DOHH2 (cell line): ENCODE results near the gene INO80E.

Source experiments
- H3F3A ChIP-seq: fragments of 200-600 bp; sonication (generic), shearing (Covaris generic); 2 replicates; pipeline ENCODE4 v1.6.0; 2016; ENCODE audit warnings: antibody characterized with exemption, mild to moderate bottlenecking; ENCODE audit not compliant: control insufficient read depth, insufficient read depth
- H3K27ac ChIP-seq: fragments of 200-600 bp; sonication (generic); 2 replicates; pipeline ENCODE4 v1.5.1; 2014; ENCODE audit warnings: low read depth, mild to moderate bottlenecking, low read length, moderate library complexity
- H3K27me3 ChIP-seq: fragments of 200-600 bp; sonication (generic); 2 replicates; pipeline ENCODE4 v1.6.1; 2014; ENCODE audit warnings: mild to moderate bottlenecking, low read length, mixed read lengths; ENCODE audit not compliant: control insufficient read depth
- H3K36me3 ChIP-seq: fragments of 200-600 bp; sonication (generic); 2 replicates; pipeline ENCODE4 v1.6.1; 2014; ENCODE audit warnings: mild to moderate bottlenecking, low read length, moderate library complexity, mixed read lengths; ENCODE audit not compliant: control insufficient read depth
- H3K4me1 ChIP-seq: fragments of 200-600 bp; sonication (generic); 2 replicates; pipeline ENCODE4 v1.6.1; 2014; ENCODE audit warnings: mild to moderate bottlenecking, low read length, mixed read lengths; ENCODE audit not compliant: control insufficient read depth
- H3K4me2 ChIP-seq: fragments of 200-600 bp; sonication (generic); 2 replicates; pipeline ENCODE4 v1.6.0; 2014; ENCODE audit warnings: mild to moderate bottlenecking, low read length, moderate library complexity
- H3K4me3 ChIP-seq: fragments of 200-600 bp; sonication (generic); 2 replicates; pipeline ENCODE4 v1.5.1; 2014; ENCODE audit warnings: mild to moderate bottlenecking, low read length, mixed read lengths
- H3K79me2 ChIP-seq: fragments of 200-600 bp; sonication (generic); 2 replicates; pipeline ENCODE4 v1.6.1; 2014; ENCODE audit warnings: mild to moderate bottlenecking, low read length, mixed read lengths; ENCODE audit not compliant: control insufficient read depth
- H3K9me2 ChIP-seq: fragments of 200-600 bp; sonication (generic); replicated peaks from 2 replicates; pipeline ENCODE4 v1.6.1; 2014; ENCODE audit warnings: mild to moderate bottlenecking, low read length, mixed read lengths; ENCODE audit not compliant: control insufficient read depth
- H3K9me3 ChIP-seq: fragments of 200-600 bp; sonication (generic); 2 replicates; pipeline ENCODE4 v1.6.1; 2014; ENCODE audit warnings: antibody characterized with exemption, low read length, mixed read lengths; ENCODE audit not compliant: control insufficient read depth, insufficient read depth
- H4K20me1 ChIP-seq: fragments of 200-600 bp; sonication (generic); 2 replicates; pipeline ENCODE4 v1.6.0; 2014; ENCODE audit warnings: low read depth, mild to moderate bottlenecking, antibody characterized with exemption, low read length, moderate library complexity; ENCODE audit not compliant: control insufficient read depth, insufficient read depth
- CTCF ChIP-seq: fragments of 200-600 bp; sonication (generic); IDR thresholded peaks from one replicate; pipeline ENCODE4 v1.5.1; 2014; ENCODE audit warnings: antibody characterized with exemption, mild to moderate bottlenecking, low read depth, low read length; ENCODE audit not compliant: poor library complexity, severe bottlenecking
- EZH2phosphoT487 ChIP-seq: fragments of 200-600 bp; sonication (generic); IDR thresholded peaks from 2 replicates; pipeline ENCODE4 v1.6.1; 2017; ENCODE audit warnings: borderline replicate concordance, mild to moderate bottlenecking, antibody characterized with exemption, low read length, moderate library complexity, mixed read lengths

INO80E gene

GRCh38 chr16:30054959-30055553 lies 59.0 kb downstream of the INO80E start:
- no peaks in the 10 kb centered on the region for H4K20me1 ChIP-seq
- no peaks in the 10 kb centered on the region for H3K9me3 ChIP-seq
- TF ChIP-seq CTCF (peak; percentile 90), EZH2phosphoT487 (no peak)
- H3K27ac ChIP-seq: no peak overlapping the region
- H3K9me2 ChIP-seq: no peaks in the 10 kb centered on the region
- H3K4me3 ChIP-seq: peak overlapping the region; percentile 20; the same call in 1 of the 2 replicates
- H3F3A ChIP-seq: no peaks in the 10 kb centered on the region; the same call in 1 of the 2 replicates
- H3K79me2 ChIP-seq: peaks cover 15% of the 10 kb centered on the region
- H3K4me1 ChIP-seq: peaks cover 28% of the 10 kb centered on the region
- no peaks in the 10 kb centered on the region for H3K27me3 ChIP-seq
- peak overlapping the region; percentile 51 for H3K4me2 ChIP-seq
- peaks cover 6% of the 10 kb centered on the region; the same call in 1 of the 2 replicates for H3K36me3 ChIP-seq
